Vagina (tissue), 2 donors: ENCODE data around the gene CHTF8.

ENCODE experiments used
- CTCF ChIP-seq, 3 experiments: fragments of 450-650 bp in 2 of 3; fragments of 200-600 bp in 1 of 3; sonication (generic) in 1 of 3; IDR thresholded peaks; one replicate each; pipeline ENCODE4 v1.5.1; 2017 to 2019; ENCODE audit warnings: antibody characterized with exemption in 3 of 3, mild to moderate bottlenecking in 2 of 3, moderate library complexity in 2 of 3
- POLR2AphosphoS5 ChIP-seq, 2 donors: sonication (generic); formaldehyde crosslinking; IDR thresholded peaks; one replicate each; pipeline ENCODE4 v1.9.0; 2017; ENCODE audit warnings: antibody characterized with exemption in 2 of 2, mild to moderate bottlenecking in 2 of 2, low read depth in 1 of 2; ENCODE audit not compliant: insufficient read depth in 1 of 2

GRCh38 chr16:69169051-69169450 lies 36.7 kb upstream of the CHTF8 start:
- TF ChIP-seq CTCF (IDR thresholded peaks at IDR 0.05) (no peak), POLR2AphosphoS5 (IDR thresholded peaks at IDR 0.05; ENCODE audit: insufficient read depth in 1 of 2, low read depth in 1 of 2) (no peak)
